Ovary (tissue), 9 donors: ENCODE data around the gene BAK1. TPM values are rescaled to one million over a fixed set of nuclear protein-coding genes. Genes with fewer than 3 reads are reported as not detected.

Source experiments
- DNase-seq, 5 donors: peaks; one replicate each; pipeline ENCODE4 v3.0.0-alpha.2; 2019 to 2020
- H3K27ac ChIP-seq, 2 donors: fragments of 200-600 bp; one replicate each; pipeline versions ENCODE4 v1.5.1 to v1.8.0; 2019 to 2022
- H3K27me3 ChIP-seq: fragments of 200-600 bp; one replicate; pipeline ENCODE4 v1.8.0; 2022
- H3K36me3 ChIP-seq: fragments of 200-600 bp; sonication (generic); one replicate; pipeline ENCODE4 v1.5.1; 2019
- H3K4me1 ChIP-seq: one replicate; pipeline ENCODE4 v1.8.1; 2013; ENCODE audit warnings: mild to moderate bottlenecking, moderate library complexity; ENCODE audit not compliant: insufficient read depth
- H3K4me3 ChIP-seq: fragments of 200-600 bp; sonication (generic); one replicate; pipeline ENCODE4 v1.5.1; 2017
- H3K9me3 ChIP-seq, 2 donors: fragments of 200-600 bp in 1 of 2; sonication (generic) in 1 of 2; one replicate each; pipeline versions ENCODE4 v1.5.1 to v1.8.1; 2013 to 2019; ENCODE audit warnings: mild to moderate bottlenecking in 1 of 2, moderate library complexity in 1 of 2
- EP300 ChIP-seq: sonication (generic); formaldehyde crosslinking; IDR thresholded peaks from one replicate; pipeline ENCODE4 v1.6.1; 2017; ENCODE audit warnings: antibody characterized with exemption
- POLR2A ChIP-seq: fragments of 450-650 bp; IDR thresholded peaks from one replicate; pipeline ENCODE4 v1.6.1; 2017; ENCODE audit warnings: antibody characterized with exemption, mild to moderate bottlenecking, moderate library complexity
- WGBS, 3 donors: extraction: QIAGEN DNeasy Blood & Tissue Kit in 1 of 3; methylation state at CpG; one replicate each; pipeline versions ENCODE4 v1.1.5 to v1.1.7; 2013 to 2017; 5-methylcytosine and 5-hydroxymethylcytosine counted together
- intact Hi-C, 4 donors: fragments of 100-400 bp; cut with DNase I; formaldehyde crosslinking; loops; one replicate each; pipeline versions ENCODE4 v1.11.0 to v1.15.1; 2022 to 2023
- polyA plus RNA-seq, 2 donors: library from polyadenylated mRNA; stranded (reverse); fragments of 200-250 nt in 1 of 2; fragments of 350-450 nt in 1 of 2; fragmentation: Illumina TruSeq in 1 of 2; extraction: RNeasy Lipid Tissue Mini Kit (QIAGEN cat#74804) in 1 of 2; gene quantifications; one replicate each; pipeline ENCODE4 v1.2.3, GENCODE V29; 2013 to 2014
- total RNA-seq, 7 donors: library from RNA; depleted of rRNA in 2 of 7; stranded (reverse); fragments of >200 nt in 2 of 7; fragmentation: NEBNext Ultra II Directional in 3 of 7; extraction: Animal tissue kit (Norgen Biotek cat#: 25700) in 3 of 7; gene quantifications; one replicate each; pipeline versions ENCODE4 v1.1.0 to v1.2.4, GENCODE V29; 2016 to 2023
- TF ChIP-seq, protein P1 (sequence below), 3 donors: fragments of 450-650 bp in 2 of 3; fragments of 200-600 bp in 1 of 3; IDR thresholded peaks; one replicate each; pipeline versions ENCODE4 v1.5.1 to v1.8.0; 2016 to 2022; ENCODE audit warnings: antibody characterized with exemption in 3 of 3, mild to moderate bottlenecking in 1 of 3
- donor health status: DM: no; HTN: no; CAD: no; lungs with moderate emphysema.
- donor health status: DM: no; HTN: no; CAD: no.
- donor health status: Bipolar disorder and iron deficiency.
- donor health status: DM: yes; HTN: yes; CAD: no.
- donor health status: DM: no; HTN: no; CAD: no.
- donor health status: DM: yes; HTN: yes; CAD: no.

BAK1 gene
- total and polyA plus RNA-seq, 9 donors = 3.9 to 16.9 (median 10.4) TPM

DNA sequence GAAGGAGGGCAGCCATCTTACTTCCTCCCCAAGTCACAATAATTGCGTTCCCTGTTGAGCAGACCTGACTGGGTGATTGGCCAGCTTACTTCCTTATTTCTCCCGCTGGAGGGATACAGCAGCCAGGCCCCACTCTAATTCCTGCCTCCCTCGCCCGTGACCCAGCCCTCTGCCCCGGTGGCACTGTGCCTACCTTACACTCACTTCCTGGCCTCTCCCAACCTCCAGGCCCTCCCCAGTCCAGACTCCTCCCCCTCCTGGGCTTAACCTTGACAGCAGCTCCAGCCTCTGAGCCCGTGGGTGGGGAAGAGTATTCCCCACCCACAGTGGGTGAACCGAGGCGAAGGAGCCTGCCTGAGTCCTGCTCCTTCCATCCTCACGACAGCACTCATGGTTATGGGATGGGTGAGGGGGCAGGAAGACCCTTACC is 3.0 kb downstream of the BAK1 start:
- Histone ChIP-seq H3K27me3 (no peaks in the 10 kb centered on the region), H3K4me3 (no peak overlapping the region), H3K27ac (peak overlapping the region; percentile 5 to 12), H3K36me3 (no peaks in the 10 kb centered on the region), H3K9me3 (no peaks in the 10 kb centered on the region), H3K4me1 (peaks cover 10% of the 10 kb centered on the region)
- WGBS, 3 donors = 39 to 65% (median 42%) methylated on average over 9 of the region's 9 CpGs
- DNase-seq = peak in 4 of 5 donors; percentile 39 to 63 (median 48)
- TF ChIP-seq POLR2A = no peak
- TF ChIP-seq EP300 = no peak
- TF ChIP-seq, protein P1, sequence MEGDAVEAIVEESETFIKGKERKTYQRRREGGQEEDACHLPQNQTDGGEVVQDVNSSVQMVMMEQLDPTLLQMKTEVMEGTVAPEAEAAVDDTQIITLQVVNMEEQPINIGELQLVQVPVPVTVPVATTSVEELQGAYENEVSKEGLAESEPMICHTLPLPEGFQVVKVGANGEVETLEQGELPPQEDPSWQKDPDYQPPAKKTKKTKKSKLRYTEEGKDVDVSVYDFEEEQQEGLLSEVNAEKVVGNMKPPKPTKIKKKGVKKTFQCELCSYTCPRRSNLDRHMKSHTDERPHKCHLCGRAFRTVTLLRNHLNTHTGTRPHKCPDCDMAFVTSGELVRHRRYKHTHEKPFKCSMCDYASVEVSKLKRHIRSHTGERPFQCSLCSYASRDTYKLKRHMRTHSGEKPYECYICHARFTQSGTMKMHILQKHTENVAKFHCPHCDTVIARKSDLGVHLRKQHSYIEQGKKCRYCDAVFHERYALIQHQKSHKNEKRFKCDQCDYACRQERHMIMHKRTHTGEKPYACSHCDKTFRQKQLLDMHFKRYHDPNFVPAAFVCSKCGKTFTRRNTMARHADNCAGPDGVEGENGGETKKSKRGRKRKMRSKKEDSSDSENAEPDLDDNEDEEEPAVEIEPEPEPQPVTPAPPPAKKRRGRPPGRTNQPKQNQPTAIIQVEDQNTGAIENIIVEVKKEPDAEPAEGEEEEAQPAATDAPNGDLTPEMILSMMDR (IDR thresholded peaks at IDR 0.05) = no peak
- intact Hi-C loops = loop anchor here in 1 of 4 donors (5.0 kb wide), 1 partner anchor 210 kb away; the partner anchor contains the start of gene LEMD2

DNA sequence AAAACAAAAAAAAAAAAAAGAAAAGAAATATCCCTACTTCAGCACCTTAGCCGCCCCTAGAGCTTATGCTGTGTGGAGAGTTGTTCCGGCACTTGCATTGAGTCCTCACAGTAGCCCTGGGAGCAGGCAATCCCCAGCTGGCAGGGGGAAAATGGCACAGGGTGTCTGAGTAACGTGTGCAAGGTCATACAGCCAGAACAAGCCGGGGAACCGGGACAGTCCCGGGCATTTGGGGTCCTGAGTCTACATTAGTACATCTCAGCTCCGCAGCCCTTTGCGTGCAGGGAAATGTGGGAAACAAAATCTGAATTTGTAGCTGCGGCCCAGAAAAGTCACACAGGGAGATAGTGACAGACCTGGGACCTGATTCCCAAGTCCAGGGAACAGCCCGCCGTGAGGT is 3.4 kb downstream of the BAK1 start:
- 82 to 92% (median 86%) methylated on average over 11 of the region's 11 CpGs for WGBS, 3 donors
- no peaks in the 10 kb centered on the region for H3K36me3 ChIP-seq
- TF ChIP-seq, protein P1 (IDR thresholded peaks at IDR 0.05) = no peak
- TF ChIP-seq EP300 = no peak
- no peak for TF ChIP-seq POLR2A
- peak overlapping the region in 1 of 2 donors; percentile 5 for H3K27ac ChIP-seq
- no peaks in the 10 kb centered on the region for H3K9me3 ChIP-seq
- peaks cover 10% of the 10 kb centered on the region for H3K4me1 ChIP-seq
- no peaks in the 10 kb centered on the region for H3K27me3 ChIP-seq
- intact Hi-C loops = loop anchor here in 1 of 4 donors (5.0 kb wide), 1 partner anchor 211 kb away; the partner anchor contains the start of gene LEMD2
- no peak for DNase-seq
- H3K4me3 ChIP-seq = no peak overlapping the region

DNA sequence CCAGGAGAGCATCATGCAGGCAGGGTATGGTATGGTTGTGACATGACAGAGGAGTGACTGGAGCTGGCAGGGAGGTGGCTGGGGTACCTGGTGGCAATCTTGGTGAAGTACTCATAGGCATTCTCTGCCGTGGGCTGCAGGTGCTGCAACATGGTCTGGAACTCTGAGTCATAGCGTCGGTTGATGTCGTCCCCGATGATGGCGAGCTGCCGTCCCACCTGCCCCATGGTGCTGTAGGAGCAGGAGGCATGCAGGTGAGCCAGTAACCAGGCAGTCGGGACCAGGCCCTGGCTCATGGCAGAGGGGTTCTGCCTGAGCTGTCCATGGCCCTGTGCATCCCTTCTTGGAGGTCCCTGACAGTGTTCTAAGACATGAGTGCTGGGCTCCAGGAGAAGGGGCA is 4.9 kb downstream of the BAK1 start:
- H3K9me3 ChIP-seq = no peaks in the 10 kb centered on the region
- TF ChIP-seq, protein P1 (IDR thresholded peaks at IDR 0.05) = no peak
- TF ChIP-seq EP300 (no peak), POLR2A (no peak)
- H3K27me3 ChIP-seq = no peaks in the 10 kb centered on the region
- WGBS, 3 donors = 90 to 94% (median 93%) methylated on average over 8 of the region's 8 CpGs
- no peak overlapping the region for H3K4me3 ChIP-seq
- peaks cover 11% of the 10 kb centered on the region for H3K4me1 ChIP-seq
- intact Hi-C loops = loop anchor here in 1 of 4 donors (5.0 kb wide), 1 partner anchor 212 kb away; the partner anchor contains the start of gene LEMD2
- H3K27ac ChIP-seq = no peak overlapping the region
- H3K36me3 ChIP-seq = no peaks in the 10 kb centered on the region
- no peak for DNase-seq

DNA sequence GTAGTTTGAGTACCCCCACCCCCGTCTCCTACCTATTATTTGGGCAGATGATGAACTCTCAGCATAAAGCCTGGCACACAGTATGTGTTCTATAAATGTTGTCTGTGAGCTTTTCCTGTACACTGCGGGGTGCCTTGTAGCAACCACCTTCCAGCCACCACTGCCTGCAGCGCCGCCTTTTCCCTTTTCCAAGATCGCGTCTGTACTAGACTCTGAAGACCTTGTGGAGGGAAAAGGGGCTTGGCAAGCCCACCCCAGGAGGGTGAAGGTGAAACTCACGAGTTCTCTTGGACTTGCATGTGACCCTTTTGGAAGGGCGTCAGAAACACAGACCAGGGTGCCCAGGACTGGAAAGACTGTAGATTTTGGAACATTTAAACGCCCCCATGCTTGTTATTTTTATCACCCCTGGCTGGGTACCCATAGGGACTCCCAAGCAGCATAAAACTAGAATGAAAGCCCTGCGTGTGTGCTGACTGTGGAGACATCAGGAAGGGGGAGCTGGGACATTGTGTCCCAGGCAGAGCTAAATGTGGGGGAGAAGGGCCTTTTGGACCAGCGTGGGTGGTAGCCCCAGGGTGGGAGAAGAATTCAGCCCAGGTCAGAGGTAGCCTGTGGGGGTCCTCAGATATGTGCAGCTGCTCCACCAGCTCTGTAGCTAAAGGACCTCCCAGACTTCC is 8.3 kb downstream of the BAK1 start:
- 33 to 46% (median 34%) methylated on average over 11 of the region's 11 CpGs for WGBS, 3 donors

More for the DNA sequence above, 8.3 kb downstream of the BAK1 start:
- DNase-seq = peak in 1 of 5 donors; percentile 28
- no peaks in the 10 kb centered on the region for H3K36me3 ChIP-seq
- no peaks in the 10 kb centered on the region for H3K27me3 ChIP-seq
- intact Hi-C loops = no loop called here
- peak overlapping the region; percentile 58 for H3K4me3 ChIP-seq
- TF ChIP-seq EP300 (no peak), POLR2A (no peak)
- TF ChIP-seq, protein P1 (IDR thresholded peaks at IDR 0.05) = no peak
- H3K9me3 ChIP-seq = no peaks in the 10 kb centered on the region
- H3K4me1 ChIP-seq = peaks cover 2% of the 10 kb centered on the region
- H3K27ac ChIP-seq = peak overlapping the region; percentile 66 to 80
